Activated naive CD8-positive, alpha-beta T cell (primary cell): ENCODE measurements around the gene STK32B.

Experiments used
- H3K27ac Mint-ChIP-seq: one replicate; pipeline ENCODE4 v1.8.0; 2021; ENCODE audit warnings: mixed read lengths
- H3K27me3 Mint-ChIP-seq: one replicate; pipeline ENCODE4 v1.8.0; 2021; ENCODE audit warnings: mixed read lengths
- H3K36me3 Mint-ChIP-seq: one replicate; pipeline ENCODE4 v1.8.0; 2021; ENCODE audit warnings: mixed read lengths
- H3K4me1 Mint-ChIP-seq: one replicate; pipeline ENCODE4 v1.8.0; 2021; ENCODE audit warnings: low read depth, mixed read lengths
- H3K4me3 Mint-ChIP-seq: one replicate; pipeline ENCODE4 v1.8.0; 2021; ENCODE audit warnings: mild to moderate bottlenecking, mixed read lengths
- H3K9me3 Mint-ChIP-seq: one replicate; pipeline ENCODE4 v1.8.0; 2021; ENCODE audit warnings: low read depth, mixed read lengths

STK32B gene

GRCh38 chr4:5477613-5478012 lies 426.3 kb downstream of the STK32B start:
- no peaks in the 10 kb centered on the region for H3K27me3 Mint-ChIP-seq
- no peak overlapping the region for H3K4me3 Mint-ChIP-seq
- no peak overlapping the region for H3K27ac Mint-ChIP-seq
- H3K4me1 Mint-ChIP-seq: no peaks in the 10 kb centered on the region
- no peaks in the 10 kb centered on the region for H3K9me3 Mint-ChIP-seq
- no peaks in the 10 kb centered on the region for H3K36me3 Mint-ChIP-seq

- H3K36me3 Mint-ChIP-seq: no peaks in the 10 kb centered on the region
- no peak overlapping the region for H3K4me3 Mint-ChIP-seq
- no peaks in the 10 kb centered on the region for H3K4me1 Mint-ChIP-seq
- no peak overlapping the region for H3K27ac Mint-ChIP-seq
- H3K27me3 Mint-ChIP-seq: no peaks in the 10 kb centered on the region
- H3K9me3 Mint-ChIP-seq: no peaks in the 10 kb centered on the region
Observed at GRCh38 chr4:5478169-5478568, 426.9 kb downstream of the STK32B start.

GRCh38 chr4:5478697-5479096 lies 427.4 kb downstream of the STK32B start:
- H3K27ac Mint-ChIP-seq: no peak overlapping the region
- H3K4me3 Mint-ChIP-seq: no peak overlapping the region
- H3K9me3 Mint-ChIP-seq: no peaks in the 10 kb centered on the region
- H3K4me1 Mint-ChIP-seq: no peaks in the 10 kb centered on the region
- no peaks in the 10 kb centered on the region for H3K27me3 Mint-ChIP-seq
- H3K36me3 Mint-ChIP-seq: no peaks in the 10 kb centered on the region

- Mint-ChIP-seq H3K36me3 (no peaks in the 10 kb centered on the region), H3K9me3 (no peaks in the 10 kb centered on the region), H3K4me1 (no peaks in the 10 kb centered on the region), H3K27me3 (no peaks in the 10 kb centered on the region), H3K27ac (no peak overlapping the region), H3K4me3 (no peak overlapping the region)
Observed at GRCh38 chr4:5479518-5480060, 428.3 kb downstream of the STK32B start.

GRCh38 chr4:5488413-5488812 lies 437.1 kb downstream of the STK32B start:
- H3K27me3 Mint-ChIP-seq: no peaks in the 10 kb centered on the region
- no peaks in the 10 kb centered on the region for H3K4me1 Mint-ChIP-seq
- peaks cover 13% of the 10 kb centered on the region for H3K9me3 Mint-ChIP-seq
- H3K4me3 Mint-ChIP-seq: no peak overlapping the region
- H3K36me3 Mint-ChIP-seq: peaks cover 3% of the 10 kb centered on the region
- no peak overlapping the region for H3K27ac Mint-ChIP-seq

- H3K27ac Mint-ChIP-seq: no peak overlapping the region
- H3K4me1 Mint-ChIP-seq: no peaks in the 10 kb centered on the region
- no peaks in the 10 kb centered on the region for H3K27me3 Mint-ChIP-seq
- H3K9me3 Mint-ChIP-seq: peaks cover 13% of the 10 kb centered on the region
- peaks cover 3% of the 10 kb centered on the region for H3K36me3 Mint-ChIP-seq
- no peak overlapping the region for H3K4me3 Mint-ChIP-seq
Observed at GRCh38 chr4:5489260-5489659, 438.0 kb downstream of the STK32B start.

- Mint-ChIP-seq H3K9me3 (no peaks in the 10 kb centered on the region), H3K36me3 (no peaks in the 10 kb centered on the region), H3K4me3 (no peak overlapping the region), H3K27ac (no peak overlapping the region), H3K27me3 (no peaks in the 10 kb centered on the region), H3K4me1 (no peaks in the 10 kb centered on the region)
Observed at GRCh38 chr4:5497489-5497888, 446.2 kb downstream of the STK32B start.

GRCh38 chr4:5500165-5500564 lies 448.9 kb downstream of the STK32B start:
- no peak overlapping the region for H3K4me3 Mint-ChIP-seq
- no peaks in the 10 kb centered on the region for H3K27me3 Mint-ChIP-seq
- H3K27ac Mint-ChIP-seq: no peak overlapping the region
- H3K9me3 Mint-ChIP-seq: no peaks in the 10 kb centered on the region
- no peaks in the 10 kb centered on the region for H3K36me3 Mint-ChIP-seq
- no peaks in the 10 kb centered on the region for H3K4me1 Mint-ChIP-seq

- Mint-ChIP-seq H3K27me3 (peaks cover 1% of the 10 kb centered on the region), H3K4me1 (no peaks in the 10 kb centered on the region), H3K27ac (no peak overlapping the region), H3K9me3 (no peaks in the 10 kb centered on the region), H3K36me3 (no peaks in the 10 kb centered on the region), H3K4me3 (no peak overlapping the region)
Observed at GRCh38 chr4:5503336-5503936, 452.2 kb downstream of the STK32B start.

- Mint-ChIP-seq H3K27me3 (peaks cover 1% of the 10 kb centered on the region), H3K4me3 (no peak overlapping the region), H3K27ac (no peak overlapping the region), H3K9me3 (no peaks in the 10 kb centered on the region), H3K36me3 (no peaks in the 10 kb centered on the region), H3K4me1 (no peaks in the 10 kb centered on the region)
Observed at GRCh38 chr4:5504486-5504885, 453.2 kb downstream of the STK32B start.

- H3K36me3 Mint-ChIP-seq: peaks cover under 1% of the 10 kb centered on the region
- no peaks in the 10 kb centered on the region for H3K4me1 Mint-ChIP-seq
- peaks cover 1% of the 10 kb centered on the region for H3K27me3 Mint-ChIP-seq
- no peak overlapping the region for H3K4me3 Mint-ChIP-seq
- no peaks in the 10 kb centered on the region for H3K9me3 Mint-ChIP-seq
- H3K27ac Mint-ChIP-seq: no peak overlapping the region
Observed at GRCh38 chr4:5510504-5510903, 459.2 kb downstream of the STK32B start.

- no peaks in the 10 kb centered on the region for H3K4me1 Mint-ChIP-seq
- no peak overlapping the region for H3K27ac Mint-ChIP-seq
- peaks cover 2% of the 10 kb centered on the region for H3K36me3 Mint-ChIP-seq
- no peak overlapping the region for H3K4me3 Mint-ChIP-seq
- H3K9me3 Mint-ChIP-seq: no peaks in the 10 kb centered on the region
- no peaks in the 10 kb centered on the region for H3K27me3 Mint-ChIP-seq
Observed at GRCh38 chr4:5511791-5512190, 460.5 kb downstream of the STK32B start.

GRCh38 chr4:5515646-5516045 lies 464.4 kb downstream of the STK32B start:
- H3K4me1 Mint-ChIP-seq: no peaks in the 10 kb centered on the region
- H3K27ac Mint-ChIP-seq: no peak overlapping the region
- no peaks in the 10 kb centered on the region for H3K27me3 Mint-ChIP-seq
- H3K9me3 Mint-ChIP-seq: no peaks in the 10 kb centered on the region
- peaks cover 2% of the 10 kb centered on the region for H3K36me3 Mint-ChIP-seq
- H3K4me3 Mint-ChIP-seq: no peak overlapping the region

- H3K36me3 Mint-ChIP-seq: peaks cover 2% of the 10 kb centered on the region
- H3K4me1 Mint-ChIP-seq: no peaks in the 10 kb centered on the region
- no peak overlapping the region for H3K4me3 Mint-ChIP-seq
- no peak overlapping the region for H3K27ac Mint-ChIP-seq
- H3K9me3 Mint-ChIP-seq: no peaks in the 10 kb centered on the region
- H3K27me3 Mint-ChIP-seq: no peaks in the 10 kb centered on the region
Observed at GRCh38 chr4:5517372-5517771, 466.1 kb downstream of the STK32B start.

- Mint-ChIP-seq H3K36me3 (no peaks in the 10 kb centered on the region), H3K4me1 (no peaks in the 10 kb centered on the region), H3K27me3 (no peaks in the 10 kb centered on the region), H3K4me3 (no peak overlapping the region), H3K27ac (no peak overlapping the region), H3K9me3 (no peaks in the 10 kb centered on the region)
Observed at GRCh38 chr4:5524446-5525299, 473.4 kb downstream of the STK32B start.
